CD4-positive, alpha-beta memory T cell (primary cell): Measurements from ENCODE around the gene F7. TPM values are rescaled to one million over a fixed set of nuclear protein-coding genes. Genes with fewer than 3 reads are reported as not detected.
"Not testable (repeated sequence)": the region's sequence is repeated elsewhere in the genome, so short reads cannot be mapped to it uniquely, and the experiment has no call there.

Experiments used
- CTCF ChIA-PET: fragments of 350-600 bp; sonication (Branson Sonifier 250); formaldehyde crosslinking; loops from one replicate; lab custom pipeline; 2021; ENCODE audit warnings: inconsistent platforms; ENCODE audit not compliant: partially characterized antibody; lab: Charles Lee
- POLR2A ChIA-PET: fragments of 350-600 bp; sonication (Branson Sonifier 250); formaldehyde crosslinking; loops from one replicate; lab custom pipeline; 2021; ENCODE audit not compliant: partially characterized antibody; lab: Charles Lee
- DNase-seq, 5 donors: peaks; one replicate each; pipeline versions ENCODE4 v3.0.0 to v3.0.0-alpha.2; 2020 to 2022; ENCODE audit warnings: mixed read lengths in 1 of 5
- H3K27ac ChIP-seq: one replicate; pipeline ENCODE4 v1.7.0; 2013; ENCODE audit warnings: low read depth, low read length
- H3K27me3 ChIP-seq: 2 replicates; pipeline ENCODE4 v1.7.0; 2013; ENCODE audit warnings: mild to moderate bottlenecking, low read length, moderate library complexity; ENCODE audit not compliant: insufficient read depth
- H3K36me3 ChIP-seq: 2 replicates; pipeline ENCODE4 v1.7.0; 2013; ENCODE audit warnings: mild to moderate bottlenecking, low read length, moderate library complexity; ENCODE audit not compliant: insufficient read depth
- H3K4me1 ChIP-seq: 2 replicates; pipeline ENCODE4 v1.7.0; 2013; ENCODE audit warnings: mild to moderate bottlenecking, low read length, moderate library complexity; ENCODE audit not compliant: insufficient read depth
- H3K4me3 ChIP-seq, 2 donors: one replicate each; pipeline ENCODE4 v1.7.0; 2013; ENCODE audit warnings: low read length in 2 of 2, mild to moderate bottlenecking in 1 of 2
- H3K9me3 ChIP-seq, 2 donors: one replicate each; pipeline ENCODE4 v1.7.0; 2013; ENCODE audit warnings: low read length in 2 of 2, control low read depth in 1 of 2; ENCODE audit not compliant: control insufficient read depth in 1 of 2
- H3K27ac Mint-ChIP-seq, 7 donors: one replicate each; pipeline ENCODE4 v1.8.0; 2020 to 2021; ENCODE audit warnings: mixed read lengths in 7 of 7, mild to moderate bottlenecking in 6 of 7, inconsistent platforms in 3 of 7, moderate library complexity in 3 of 7
- H3K27me3 Mint-ChIP-seq, 2 donors: one replicate each; pipeline ENCODE4 v1.8.0; 2020 to 2021; ENCODE audit warnings: mixed read lengths in 2 of 2
- H3K36me3 Mint-ChIP-seq, 2 donors: one replicate each; pipeline ENCODE4 v1.8.0; 2020 to 2021; ENCODE audit warnings: mixed read lengths in 2 of 2, inconsistent platforms in 1 of 2, mild to moderate bottlenecking in 1 of 2
- H3K4me1 Mint-ChIP-seq, 4 donors: one replicate each; pipeline ENCODE4 v1.8.0; 2020 to 2021; ENCODE audit warnings: mixed read lengths in 4 of 4, mild to moderate bottlenecking in 1 of 4
- H3K4me3 Mint-ChIP-seq, 8 donors: one replicate each; pipeline ENCODE4 v1.8.0; 2020 to 2021; ENCODE audit warnings: mixed read lengths in 8 of 8, mild to moderate bottlenecking in 7 of 8, moderate library complexity in 6 of 8, inconsistent platforms in 3 of 8
- H3K9me3 Mint-ChIP-seq, 8 donors: one replicate each; pipeline ENCODE4 v1.8.0; 2020 to 2021; ENCODE audit warnings: mixed read lengths in 8 of 8, mild to moderate bottlenecking in 5 of 8, inconsistent platforms in 3 of 8, moderate library complexity in 1 of 8
- intact Hi-C: fragments of 100-400 bp; cut with micrococcal nuclease; formaldehyde crosslinking; loops from one replicate; pipeline ENCODE4 v1.15.1; 2023
- polyA plus RNA-seq, 2 donors: library from polyadenylated mRNA; unstranded; fragments of 300-500 nt; fragmentation: Illumina TruSeq; gene quantifications; one replicate each; pipeline ENCODE4 v1.2.3, GENCODE V29; 2021
- total RNA-seq, 2 experiments: library from RNA; stranded (reverse); gene quantifications; one replicate each; pipeline ENCODE4 v1.2.3, GENCODE V29; 2021

The F7 gene
- total and polyA plus RNA-seq, 4 experiments from 2014 or later, result not detected

GRCh38 chr13:113095146-113096051, 10.2 kb upstream of the F7 start:
- H3K9me3 ChIP-seq, result no peaks in the 10 kb centered on the region
- Mint-ChIP-seq H3K27me3 (no peaks in the 10 kb centered on the region), H3K9me3 (no peaks in the 10 kb centered on the region), H3K4me3 (no peak overlapping the region), H3K27ac (peak overlapping the region in 2 of 7 donors; percentile 22 to 42), H3K4me1 (no peaks in the 10 kb centered on the region), H3K36me3 (peaks cover 0 to 2% of the 10 kb centered on the region in 2 donors)
- H3K27me3 ChIP-seq, result no peaks in the 10 kb centered on the region
- H3K4me3 ChIP-seq, result no peak overlapping the region
- no peaks in the 10 kb centered on the region for H3K4me1 ChIP-seq
- H3K36me3 ChIP-seq, result no peaks in the 10 kb centered on the region
- intact Hi-C loops, result no loop called here
- H3K27ac ChIP-seq, result no peak overlapping the region
- DNase-seq, result no peak
- POLR2A ChIA-PET, result no interaction called here
- CTCF ChIA-PET, result no interaction called here

- Histone ChIP-seq H3K36me3 (no peaks in the 10 kb centered on the region), H3K4me3 (no peak overlapping the region), H3K27ac (no peak overlapping the region), H3K9me3 (no peaks in the 10 kb centered on the region), H3K4me1 (no peaks in the 10 kb centered on the region), H3K27me3 (no peaks in the 10 kb centered on the region)
- Mint-ChIP-seq H3K27me3 (no peaks in the 10 kb centered on the region), H3K27ac (no peak overlapping the region), H3K4me3 (no peak overlapping the region), H3K9me3 (no peaks in the 10 kb centered on the region), H3K36me3 (no peaks in the 10 kb centered on the region), H3K4me1 (no peaks in the 10 kb centered on the region)
- ChIA-PET CTCF (no interaction called here), POLR2A (no interaction called here)
- DNase-seq, result no peak
- intact Hi-C loops, result no loop called here
These were observed 9.4 kb upstream of the F7 start for GRCh38 chr13:113096052-113096744.

GRCh38 chr13:113096745-113097305, 8.8 kb upstream of the F7 start:
- Mint-ChIP-seq H3K36me3 (no peaks in the 10 kb centered on the region), H3K4me3 (no peak overlapping the region), H3K27me3 (no peaks in the 10 kb centered on the region), H3K4me1 (no peaks in the 10 kb centered on the region), H3K27ac (no peak overlapping the region), H3K9me3 (no peaks in the 10 kb centered on the region)
- Histone ChIP-seq H3K9me3 (no peaks in the 10 kb centered on the region), H3K4me1 (no peaks in the 10 kb centered on the region), H3K36me3 (no peaks in the 10 kb centered on the region), H3K27me3 (no peaks in the 10 kb centered on the region), H3K4me3 (no peak overlapping the region), H3K27ac (no peak overlapping the region)
- intact Hi-C loops, result no loop called here
- POLR2A ChIA-PET, result no interaction called here
- no peak for DNase-seq
- CTCF ChIA-PET, result no interaction called here

- H3K9me3 ChIP-seq, result no peaks in the 10 kb centered on the region
- no peaks in the 10 kb centered on the region for H3K4me1 Mint-ChIP-seq
- no peak for DNase-seq
- no peaks in the 10 kb centered on the region for H3K4me1 ChIP-seq
- H3K4me3 Mint-ChIP-seq, result no peak overlapping the region
- POLR2A ChIA-PET, result no interaction called here
- no peaks in the 10 kb centered on the region for H3K27me3 ChIP-seq
- H3K36me3 ChIP-seq, result no peaks in the 10 kb centered on the region
- H3K27ac Mint-ChIP-seq, result no peak overlapping the region
- H3K27ac ChIP-seq, result no peak overlapping the region
- no peaks in the 10 kb centered on the region for H3K27me3 Mint-ChIP-seq
- CTCF ChIA-PET, result no interaction called here
- H3K36me3 Mint-ChIP-seq, result no peaks in the 10 kb centered on the region
- H3K9me3 Mint-ChIP-seq, result no peaks in the 10 kb centered on the region
- intact Hi-C loops, result no loop called here
- no peak overlapping the region for H3K4me3 ChIP-seq
These were observed 7.9 kb upstream of the F7 start for GRCh38 chr13:113097651-113098050.

- Histone ChIP-seq H3K27ac (no peak overlapping the region), H3K27me3 (no peaks in the 10 kb centered on the region), H3K4me3 (no peak overlapping the region), H3K36me3 (no peaks in the 10 kb centered on the region), H3K9me3 (no peaks in the 10 kb centered on the region), H3K4me1 (no peaks in the 10 kb centered on the region)
- Mint-ChIP-seq H3K27ac (no peak overlapping the region), H3K36me3 (no peaks in the 10 kb centered on the region), H3K27me3 (peaks cover 0 to 2% of the 10 kb centered on the region in 2 donors), H3K4me3 (no peak overlapping the region), H3K9me3 (no peaks in the 10 kb centered on the region), H3K4me1 (peaks cover 0 to 2% (median 0%) of the 10 kb centered on the region in 4 donors)
- POLR2A ChIA-PET, result no interaction called here
- CTCF ChIA-PET, result no interaction called here
- intact Hi-C loops, result no loop called here
- DNase-seq, result no peak
These were observed 7.3 kb upstream of the F7 start for GRCh38 chr13:113098162-113098732.

DNA sequence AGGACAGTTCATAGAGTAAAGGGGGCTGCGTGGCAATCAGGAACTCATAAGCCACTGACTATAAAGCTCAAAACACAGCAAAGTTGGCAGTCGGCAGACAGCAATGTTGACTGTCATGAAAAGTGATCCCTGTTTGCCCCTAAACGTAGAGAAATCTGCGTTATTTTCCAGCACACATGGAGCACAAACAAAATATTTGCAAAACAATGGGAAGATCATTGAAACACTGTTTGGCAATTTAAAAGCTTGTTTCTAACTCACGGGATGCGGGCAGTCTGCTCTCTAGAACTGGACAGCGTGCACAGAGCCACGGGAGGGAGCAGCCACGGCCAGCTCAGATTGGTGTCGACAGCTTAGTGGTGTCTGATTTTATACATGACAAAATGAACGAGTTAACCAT, 6.4 kb upstream of the F7 start:
- peaks cover 0 to 2% (median 0%) of the 10 kb centered on the region in 4 donors for H3K4me1 Mint-ChIP-seq
- Histone ChIP-seq H3K4me3 (no peak overlapping the region), H3K9me3 (no peaks in the 10 kb centered on the region), H3K27me3 (no peaks in the 10 kb centered on the region), H3K4me1 (no peaks in the 10 kb centered on the region), H3K36me3 (no peaks in the 10 kb centered on the region), H3K27ac (no peak overlapping the region)
- H3K27me3 Mint-ChIP-seq, result peaks cover 0 to 2% of the 10 kb centered on the region in 2 donors
- no peaks in the 10 kb centered on the region for H3K36me3 Mint-ChIP-seq
- H3K4me3 Mint-ChIP-seq, result no peak overlapping the region
- peak overlapping the region in 1 of 7 donors; percentile 52 for H3K27ac Mint-ChIP-seq
- CTCF ChIA-PET, result no interaction called here
- DNase-seq, result no peak
- POLR2A ChIA-PET, result no interaction called here
- no peaks in the 10 kb centered on the region for H3K9me3 Mint-ChIP-seq
- intact Hi-C loops, result no loop called here

GRCh38 chr13:113102302-113102701, 3.3 kb upstream of the F7 start:
- CTCF ChIA-PET, H3K4me3 ChIP-seq, intact Hi-C loops: not testable (repeated sequence)

More at GRCh38 chr13:113102302-113102701, 3.3 kb upstream of the F7 start:
- H3K9me3 ChIP-seq, H3K36me3 Mint-ChIP-seq, H3K36me3 ChIP-seq, H3K4me3 Mint-ChIP-seq, H3K9me3 Mint-ChIP-seq, POLR2A ChIA-PET, H3K27ac ChIP-seq, H3K27ac Mint-ChIP-seq, DNase-seq, H3K27me3 ChIP-seq, H3K4me1 Mint-ChIP-seq, H3K4me1 ChIP-seq, H3K27me3 Mint-ChIP-seq: not testable (repeated sequence)
